DMS153 treated with DMSO at 0.1 percent for 48 hours (cell line): ENCODE results near the gene ZNF439.
"Not testable (repeated sequence)": the region's sequence is repeated elsewhere in the genome, so short reads cannot be mapped to it uniquely, and the experiment has no call there.

Experiments used
- DNase-seq: peaks from one replicate; lab custom pipeline; 2025; ENCODE audit not compliant: unreplicated experiment; lab: John Stamatoyannopoulos, UW

The ZNF439 gene

DNA sequence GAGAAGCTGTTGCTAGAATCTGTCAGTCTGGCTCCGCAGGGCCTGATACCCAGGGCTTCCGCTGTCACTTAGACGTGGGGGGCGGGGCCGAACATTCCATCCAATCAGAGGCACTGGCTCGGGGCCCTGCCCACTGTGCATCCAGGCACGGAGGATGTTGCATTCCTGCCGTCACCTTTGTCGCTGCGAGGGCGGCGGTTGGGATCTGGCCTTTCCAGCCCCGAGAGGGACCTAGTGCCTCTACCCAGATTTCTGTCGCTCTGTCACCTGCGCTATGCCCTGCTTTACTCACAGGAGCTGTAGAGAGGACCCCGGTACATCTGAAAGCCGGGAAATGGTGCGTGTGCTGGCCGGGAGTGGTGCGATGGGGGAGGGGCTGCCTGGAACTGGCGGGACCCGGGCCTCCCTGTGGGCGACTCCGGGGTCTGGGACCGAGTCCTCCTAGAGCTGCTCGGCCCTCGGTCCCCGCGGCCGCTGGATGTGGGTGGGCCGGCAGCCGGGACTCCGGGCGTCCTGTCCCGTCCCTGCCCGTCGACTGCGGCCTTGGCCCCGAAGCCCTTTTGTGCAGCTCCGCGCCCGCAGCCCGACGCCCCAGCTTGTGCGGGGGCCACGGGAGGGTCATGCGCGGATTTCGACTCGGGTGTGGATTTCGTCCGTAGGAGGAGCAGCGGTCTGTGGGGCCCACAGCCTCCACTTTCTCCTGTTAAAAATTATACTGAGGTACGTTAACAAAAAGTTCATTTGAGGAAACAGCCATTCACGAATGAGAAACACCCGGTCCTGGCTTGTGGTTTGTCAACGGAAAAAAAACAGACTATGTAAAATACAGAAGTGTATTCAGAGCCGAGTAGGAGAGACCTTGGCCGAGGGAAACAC is at the start of gene ZNF439:
Gene ZNF439, plus strand, starts transcription at position 133 of the 876 bp plus-strand sequence. Its CDS starts 142 bp downstream, at position 275.
- DNase-seq: peak; percentile 88

DNA sequence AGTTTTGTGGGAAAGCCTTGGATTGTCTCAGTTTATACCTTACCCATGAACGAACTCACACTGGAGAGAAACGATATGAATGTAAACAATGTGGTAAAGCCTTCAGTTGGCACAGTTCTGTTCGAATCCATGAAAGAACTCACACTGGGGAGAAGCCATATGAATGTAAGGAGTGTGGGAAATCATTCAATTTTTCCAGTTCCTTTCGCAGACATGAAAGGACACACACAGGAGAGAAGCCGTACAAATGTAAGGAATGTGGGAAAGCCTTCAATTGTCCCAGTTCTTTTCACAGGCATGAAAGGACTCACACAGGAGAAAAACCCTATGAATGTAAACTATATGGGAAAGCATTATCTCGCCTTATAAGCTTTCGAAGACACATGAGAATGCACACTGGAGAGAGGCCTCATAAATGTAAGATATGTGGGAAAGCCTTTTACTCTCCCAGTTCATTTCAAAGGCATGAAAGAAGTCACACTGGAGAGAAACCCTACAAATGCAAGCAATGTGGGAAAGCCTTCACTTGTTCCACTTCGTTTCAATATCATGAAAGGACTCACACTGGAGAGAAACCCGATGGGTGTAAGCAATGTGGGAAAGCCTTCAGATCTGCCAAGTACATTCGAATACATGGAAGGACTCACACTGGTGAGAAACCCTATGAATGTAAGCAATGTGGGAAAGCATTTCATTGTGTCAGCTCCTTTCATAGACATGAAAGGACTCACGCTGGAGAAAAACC is 42.0 kb upstream of the ZNF439 start:
- no peak for DNase-seq

DNA sequence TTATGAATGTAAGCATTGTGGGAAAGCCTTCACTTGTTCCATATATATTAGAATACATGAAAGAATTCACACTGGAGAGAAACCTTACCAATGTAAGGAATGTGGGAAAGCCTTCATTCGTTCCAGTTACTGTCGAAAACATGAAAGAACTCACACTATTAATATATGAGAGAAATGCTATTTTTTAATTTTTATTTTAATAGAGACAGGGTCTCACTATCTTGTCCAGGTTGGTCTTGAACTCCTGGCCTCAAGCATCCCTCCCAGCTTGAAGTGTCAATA is 41.5 kb upstream of the ZNF439 start:
- no peak for DNase-seq

DNA sequence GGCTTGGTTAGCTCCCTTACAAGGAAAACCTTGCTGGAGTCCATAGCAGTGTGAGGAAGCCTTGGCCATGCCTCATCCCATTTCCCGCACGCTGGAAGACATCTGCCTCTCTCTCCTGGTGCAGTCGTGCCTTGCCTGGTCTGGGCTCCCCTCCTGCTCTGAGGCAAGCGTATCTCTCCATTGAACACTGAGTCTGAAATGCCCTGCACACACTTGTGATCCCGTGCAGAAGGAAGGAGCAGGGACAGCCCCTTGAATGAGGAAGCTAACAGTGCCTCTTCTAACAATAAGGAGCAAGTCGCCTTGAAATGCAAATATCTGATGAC is 34.9 kb upstream of the ZNF439 start:
- no peak for DNase-seq

DNA sequence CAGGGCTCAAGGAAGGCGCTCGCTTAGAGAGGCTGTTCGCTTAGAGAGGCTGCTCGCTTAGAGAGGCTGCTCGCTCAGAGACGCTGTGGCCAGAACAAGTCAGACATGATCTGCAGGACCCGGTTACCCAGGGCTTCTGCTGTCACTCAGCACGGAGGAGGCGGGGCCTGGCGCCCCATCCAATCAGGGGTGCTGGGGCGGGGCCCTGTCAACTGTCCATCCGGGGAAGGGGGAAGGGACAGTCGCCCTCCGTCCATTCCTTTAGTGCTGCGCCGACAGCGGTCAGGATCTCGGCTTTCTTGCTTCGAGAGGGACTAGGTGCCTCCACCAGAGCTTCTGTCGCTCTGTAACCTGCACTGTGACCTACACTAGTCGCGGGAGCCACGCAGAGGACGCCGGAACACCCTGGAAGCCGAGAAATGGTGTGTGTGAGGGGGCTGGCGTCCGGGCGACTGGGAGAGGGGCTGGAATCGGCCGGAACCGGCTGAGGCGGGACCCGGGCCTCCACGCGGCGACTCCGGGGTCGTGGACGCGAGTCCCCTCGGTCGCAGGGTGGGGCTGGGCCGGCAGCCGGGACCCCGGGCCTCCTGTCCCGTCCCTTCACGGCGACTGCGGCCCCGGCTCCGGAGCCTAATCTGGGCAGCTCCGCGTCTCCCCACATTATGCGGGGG is 34.4 kb upstream of the ZNF439 start, which contains the start of gene ZNF440:
Gene ZNF440, plus strand, starts transcription at position 245 of the 671 bp plus-strand sequence. Its CDS starts 175 bp downstream, at position 420.
- peak; percentile 25 for DNase-seq

DNA sequence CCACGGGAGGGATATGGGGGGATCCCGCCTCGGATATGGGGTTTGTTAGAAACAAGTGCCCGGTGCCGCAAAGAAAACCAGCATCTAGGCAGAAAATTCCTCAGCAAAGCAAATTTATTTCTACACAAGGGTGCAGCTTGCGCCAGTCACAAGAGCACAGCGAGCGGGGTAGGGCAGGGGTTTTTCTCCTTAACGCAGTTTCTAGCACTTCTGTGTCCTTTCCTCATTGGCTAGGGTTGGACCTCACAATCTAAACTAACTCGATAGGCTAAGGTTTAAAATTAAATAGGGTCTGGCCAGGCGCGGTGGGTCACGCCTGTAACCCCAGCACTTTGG is 33.9 kb upstream of the ZNF439 start:
- no peak for DNase-seq

DNA sequence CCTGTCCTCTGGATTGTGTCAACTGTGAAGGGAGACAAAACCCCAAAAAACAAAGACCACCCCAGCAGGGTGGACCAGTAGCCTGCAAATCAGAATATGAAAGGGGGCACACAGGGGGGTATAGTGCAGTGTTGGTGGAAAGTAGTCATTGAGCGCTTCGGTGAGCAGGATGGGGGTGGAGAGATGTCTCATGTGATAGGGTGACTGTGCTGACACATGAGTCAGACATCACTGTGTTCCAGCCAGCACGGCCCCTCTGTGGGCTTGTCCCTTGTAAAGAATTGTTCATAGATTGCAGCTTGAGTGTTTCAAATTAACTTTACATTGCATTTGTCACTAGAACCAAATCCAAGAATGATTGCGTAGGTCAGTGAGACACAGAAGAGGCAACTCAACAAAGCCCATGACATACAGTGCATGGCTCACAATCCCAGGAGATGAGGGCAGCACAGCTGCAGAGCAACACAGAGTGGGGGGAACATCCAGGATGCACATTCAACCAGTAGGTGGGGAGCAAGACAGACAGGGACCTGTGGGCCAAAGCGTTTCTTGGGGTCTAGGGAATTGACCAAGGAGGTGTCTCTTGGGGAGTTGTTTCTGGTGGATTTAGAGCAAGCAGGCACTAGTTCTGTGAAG is 26.9 kb upstream of the ZNF439 start:
- DNase-seq: no peak

DNA sequence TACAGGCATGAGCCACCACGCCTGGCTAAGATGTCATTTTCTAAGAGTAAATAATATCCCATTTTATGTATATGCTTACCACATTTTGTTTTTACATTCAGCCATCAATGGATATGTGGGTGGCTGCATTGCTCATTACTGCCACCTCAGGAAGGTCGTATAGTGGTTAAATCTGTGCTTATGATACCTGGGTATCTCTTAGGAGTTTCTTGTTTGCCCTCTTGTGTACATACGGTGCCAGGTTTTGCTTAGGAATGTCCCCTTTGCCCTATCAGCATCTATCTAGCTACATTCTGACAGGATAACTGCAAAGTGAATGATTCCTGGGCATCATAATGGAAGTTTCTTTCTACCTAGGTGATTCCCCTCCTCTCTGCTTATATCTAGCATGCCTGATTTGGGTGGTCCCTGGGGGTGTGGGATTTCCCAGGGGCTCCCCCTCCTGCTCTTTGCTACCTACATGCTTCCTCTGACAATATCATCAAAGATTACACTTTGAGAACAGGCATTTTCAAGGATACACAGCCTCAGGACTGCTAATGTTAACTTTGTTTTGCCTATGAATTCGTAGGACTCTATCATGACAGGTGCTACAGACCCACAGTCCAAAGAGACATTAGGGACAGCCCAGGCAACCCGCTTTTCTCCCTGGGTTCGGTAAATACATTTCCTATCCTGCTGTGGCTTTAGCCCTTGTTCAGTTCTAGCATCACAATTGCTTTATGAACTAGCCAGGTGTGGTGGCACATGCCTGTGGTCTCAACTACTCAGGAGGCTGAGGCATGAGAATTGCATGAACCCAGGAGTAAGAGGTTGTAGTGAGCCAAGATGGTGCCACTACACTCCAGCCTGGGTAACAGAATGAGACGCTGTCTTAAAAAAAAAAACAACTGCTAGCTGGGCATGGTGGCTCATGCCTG is 19.3 kb upstream of the ZNF439 start:
- not testable (repeated sequence) for DNase-seq

DNA sequence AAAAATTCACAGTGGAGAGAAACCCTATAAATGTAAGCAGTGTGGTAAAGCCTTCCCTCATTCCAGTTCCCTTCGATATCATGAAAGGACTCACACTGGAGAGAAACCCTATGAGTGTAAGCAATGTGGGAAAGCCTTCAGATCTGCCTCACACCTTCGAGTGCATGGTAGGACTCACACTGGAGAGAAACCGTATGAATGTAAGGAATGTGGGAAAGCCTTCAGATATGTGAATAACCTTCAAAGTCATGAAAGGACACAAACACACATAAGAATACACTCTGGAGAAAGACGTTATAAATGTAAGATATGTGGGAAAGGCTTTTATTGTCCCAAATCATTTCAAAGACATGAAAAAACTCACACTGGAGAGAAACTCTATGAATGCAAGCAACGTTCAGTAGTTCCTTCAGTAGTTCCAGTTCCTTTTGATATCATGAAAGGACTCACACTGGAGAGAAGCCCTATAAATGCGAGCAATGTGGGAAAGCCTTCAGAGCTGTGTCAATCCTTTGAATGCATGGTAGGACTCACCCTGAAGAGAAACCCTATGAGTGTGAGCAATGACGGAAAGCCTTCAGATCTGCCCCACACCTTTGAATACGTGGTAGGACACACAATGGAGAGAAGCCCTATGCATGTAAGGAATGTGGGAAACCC is 16.1 kb upstream of the ZNF439 start:
- DNase-seq: no peak

DNA sequence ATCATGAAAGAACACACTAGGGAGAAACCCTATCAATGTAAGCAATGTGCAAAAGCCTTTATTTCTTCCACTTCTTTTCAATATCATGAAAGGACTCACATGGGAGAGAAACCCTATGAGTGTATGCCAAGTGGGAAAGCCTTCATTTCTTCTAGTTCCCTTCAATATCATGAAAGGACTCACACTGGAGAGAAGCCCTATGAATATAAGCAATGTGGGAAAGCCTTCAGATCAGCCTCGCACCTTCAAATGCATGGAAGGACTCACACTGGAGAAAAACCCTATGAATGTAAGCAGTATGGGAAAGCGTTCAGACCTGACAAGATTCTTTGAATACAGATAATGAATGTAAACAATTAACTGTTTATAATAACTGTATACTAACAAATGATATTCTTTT is 15.0 kb upstream of the ZNF439 start:
- no peak for DNase-seq

DNA sequence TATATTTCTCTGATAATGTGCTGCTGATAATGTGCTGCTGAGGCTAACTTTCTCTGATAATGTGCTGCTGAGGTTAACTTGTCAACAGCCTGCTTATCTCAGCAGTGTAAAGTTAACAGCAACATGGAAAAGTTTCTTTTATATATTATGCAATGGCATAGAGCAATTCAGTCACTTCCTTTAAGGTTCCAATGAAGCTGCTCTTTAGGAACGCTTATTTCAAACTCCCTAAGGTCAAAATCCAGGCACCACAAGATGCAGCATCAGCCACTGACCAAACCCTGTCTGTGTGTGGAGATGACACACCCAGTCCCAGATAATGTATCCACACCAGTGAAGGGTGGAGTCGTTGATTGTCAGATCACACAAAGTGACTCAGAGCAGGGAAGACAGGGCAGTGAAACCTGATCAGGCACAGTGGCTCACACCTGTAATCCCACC is 12.9 kb upstream of the ZNF439 start:
- DNase-seq: not testable (repeated sequence)

DNA sequence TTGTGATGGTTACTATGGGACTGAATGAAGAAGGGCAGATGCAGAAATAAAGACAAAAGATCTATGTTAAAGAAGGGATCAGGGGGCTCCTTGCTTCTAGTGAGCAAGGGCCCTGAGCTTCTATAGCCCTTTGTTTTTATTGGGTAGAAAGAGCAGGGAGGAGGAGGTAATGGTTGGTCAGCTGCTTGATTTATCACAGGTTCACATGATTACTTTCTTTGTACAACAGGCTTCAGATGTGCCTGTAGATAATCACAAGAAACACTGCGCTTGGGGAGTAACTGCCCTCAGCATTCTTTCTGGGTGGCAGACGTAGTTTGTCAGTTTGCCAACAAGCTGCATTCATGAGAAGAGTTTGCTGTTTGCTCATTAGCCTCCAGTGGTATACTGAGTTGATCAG is 4.8 kb upstream of the ZNF439 start:
- no peak for DNase-seq

DNA sequence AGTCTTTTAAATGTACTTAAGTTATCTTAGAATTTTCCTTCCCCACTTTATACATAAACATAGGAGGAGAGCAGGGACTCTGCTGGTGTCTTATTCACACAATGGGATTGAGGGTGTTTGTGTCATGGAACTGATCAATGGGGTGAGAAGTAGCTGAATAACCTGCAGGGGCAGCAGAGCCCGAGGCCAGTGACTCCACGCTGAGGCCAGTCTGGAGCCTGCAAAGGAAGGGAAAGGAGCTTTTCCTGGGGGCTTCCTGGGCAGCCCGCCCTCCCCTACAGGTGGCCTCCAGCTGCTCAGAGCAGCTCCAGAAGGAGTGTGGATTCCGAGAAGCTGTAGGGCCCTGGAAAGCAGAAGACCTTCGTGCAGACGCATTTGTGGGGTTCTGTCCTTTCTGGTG is 911 bp upstream of the ZNF439 start:
- DNase-seq: not testable (repeated sequence)

DNA sequence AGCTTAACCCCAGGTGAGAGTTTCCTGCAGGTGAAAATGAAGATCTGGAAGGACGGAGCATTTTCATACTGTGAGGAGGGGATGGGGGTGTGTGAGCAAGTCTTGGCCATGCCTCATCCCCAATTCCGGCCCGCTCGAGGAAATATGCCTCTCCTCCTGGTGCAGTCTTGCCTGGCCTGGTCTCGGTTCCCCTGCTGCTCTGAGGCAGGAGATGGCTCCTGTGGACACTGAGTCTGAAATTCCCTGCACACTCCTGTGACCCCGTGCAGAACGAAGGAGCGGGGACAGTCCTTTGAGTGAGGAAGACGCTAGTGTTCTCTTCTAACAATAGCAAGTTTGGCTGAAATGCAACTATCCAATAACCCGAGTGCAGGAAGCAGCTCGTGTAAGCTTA is 329 bp upstream of the ZNF439 start:
- DNase-seq: no peak

DNA sequence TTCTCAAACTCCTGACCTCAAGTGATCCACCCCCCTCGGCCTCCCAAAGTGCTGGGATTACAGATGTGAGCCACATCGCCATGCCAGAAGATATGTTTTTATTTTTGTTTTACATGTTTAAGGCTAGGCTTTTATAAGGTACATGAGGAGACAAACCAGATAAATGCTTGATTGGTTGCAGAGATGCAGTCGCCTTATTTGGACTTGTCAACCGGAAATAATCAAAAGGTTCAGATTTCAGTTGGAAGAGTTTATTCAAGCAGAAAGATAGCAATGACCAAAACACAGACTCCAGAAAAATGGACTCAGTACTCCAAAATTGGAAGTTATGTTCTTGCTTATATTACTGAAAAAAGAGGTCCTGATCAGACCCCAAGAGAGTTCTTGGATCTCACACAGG is 1.8 kb downstream of the ZNF439 start:
- DNase-seq: not testable (repeated sequence)

DNA sequence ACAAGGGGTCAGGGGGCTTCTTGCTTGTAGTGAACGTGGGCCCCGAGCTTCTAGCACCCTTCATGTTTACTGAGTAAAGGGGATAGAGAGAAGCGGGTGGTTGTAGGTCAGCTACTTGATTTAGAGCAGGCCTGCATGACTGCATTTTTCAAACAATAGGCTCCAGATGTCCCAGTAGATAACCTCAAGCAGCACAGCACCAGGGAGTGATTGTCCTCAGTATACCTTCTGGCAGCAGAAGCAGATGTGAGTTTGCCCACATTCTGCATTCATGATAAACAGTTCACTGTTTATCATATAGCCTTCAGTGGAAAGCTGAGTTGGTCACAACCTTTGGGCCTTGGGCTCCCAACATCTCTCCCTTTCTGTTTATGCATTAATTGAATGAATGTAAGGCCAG is 4.8 kb downstream of the ZNF439 start:
- DNase-seq: no peak

DNA sequence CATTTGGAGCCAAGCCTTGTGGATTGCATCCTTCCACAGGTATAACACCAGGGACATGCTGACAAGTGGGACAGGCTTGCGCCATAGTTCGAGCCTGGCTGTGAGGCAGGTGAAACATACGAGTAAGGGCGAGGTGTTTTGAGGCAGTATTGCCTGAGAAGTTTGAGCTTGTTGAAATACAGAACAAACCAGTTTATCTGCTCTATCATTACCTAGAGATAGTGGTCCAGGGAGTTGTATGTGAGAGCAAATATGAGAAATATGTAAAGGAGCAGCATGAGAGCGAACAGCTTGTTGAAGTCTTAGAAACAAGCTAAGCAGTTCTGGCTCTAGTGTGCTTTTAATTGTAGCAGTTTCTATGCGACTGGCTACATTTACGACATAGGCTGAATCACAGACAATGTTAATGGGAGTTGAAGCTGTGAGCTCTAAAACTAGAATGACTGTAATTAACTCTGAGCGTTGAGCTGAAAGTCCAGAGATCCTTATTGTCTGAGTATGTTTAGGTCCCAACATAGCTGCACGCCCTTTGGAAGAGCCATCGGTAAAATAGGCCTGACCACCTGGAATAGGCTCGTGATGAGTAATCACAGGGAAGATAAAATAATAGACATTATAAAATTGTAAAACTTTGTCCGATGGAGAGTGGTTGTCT is 8.2 kb downstream of the ZNF439 start:
- no peak for DNase-seq

DNA sequence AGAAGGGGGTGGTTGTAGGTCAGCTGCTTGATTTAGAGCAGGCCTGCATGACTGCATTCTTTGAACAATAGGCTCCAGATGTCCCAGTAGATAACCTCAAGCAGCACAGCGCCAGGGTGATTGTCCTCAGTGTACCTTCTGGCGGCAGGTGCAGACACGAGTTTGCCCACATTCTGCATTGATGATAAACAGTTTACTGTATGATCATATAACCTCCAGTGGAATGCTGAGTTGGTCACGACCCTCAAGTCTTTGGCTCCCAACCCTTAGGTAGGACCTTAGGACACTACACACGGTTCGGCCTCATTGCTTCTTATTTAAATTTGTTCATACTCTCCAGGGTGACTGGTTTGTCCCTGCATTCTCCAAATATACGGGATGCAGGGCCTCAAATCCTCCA is 12.2 kb downstream of the ZNF439 start:
- no peak for DNase-seq

DNA sequence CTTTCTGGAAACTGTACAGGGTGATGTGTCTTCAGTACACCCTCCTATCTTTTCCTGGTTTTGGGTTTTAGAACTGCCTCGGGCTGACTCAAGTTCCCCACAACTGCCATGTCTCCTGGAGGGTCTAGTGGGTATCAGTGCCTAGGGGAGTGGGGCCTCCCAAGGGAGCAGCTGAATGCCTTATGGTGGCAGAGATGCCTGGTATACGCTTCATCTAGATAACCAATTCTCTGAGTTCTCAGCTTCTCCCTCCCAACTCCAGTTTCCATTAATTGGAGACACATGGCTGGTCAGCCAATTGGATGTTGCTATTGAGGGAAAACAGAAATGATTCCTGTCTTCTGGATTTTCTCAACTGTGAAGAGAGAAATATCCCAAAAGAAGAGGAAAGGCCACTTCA is 12.8 kb downstream of the ZNF439 start:
- no peak for DNase-seq
